ENCODE results near the gene ATP9B.
"Not testable (repeated sequence)": the region's sequence is repeated elsewhere in the genome, so short reads cannot be mapped to it uniquely, and the experiment has no call there.

Gene ATP9B

GRCh38 chr18:79136742-79137141, 67.5 kb downstream of the ATP9B start:
- DNase-seq: no peak

DNA sequence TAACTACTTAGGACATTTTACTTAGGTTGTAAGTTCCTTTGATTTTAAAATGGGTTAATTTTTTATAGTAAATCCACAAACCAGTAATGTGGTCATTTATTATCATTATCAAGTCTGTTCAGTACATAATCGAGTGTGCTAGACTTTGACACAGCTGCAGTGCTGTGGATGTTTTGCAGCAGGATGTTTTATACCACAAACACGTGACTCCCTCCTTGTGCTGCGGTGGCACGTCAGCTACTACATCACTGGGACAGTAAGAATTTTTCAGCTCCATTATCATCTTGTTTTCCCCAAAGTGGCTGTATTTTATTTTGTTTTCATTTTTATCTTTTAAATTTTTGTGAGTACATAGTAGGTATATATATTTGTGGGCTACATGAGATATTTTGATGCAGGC, 70.0 kb downstream of the ATP9B start:
- no peak for DNase-seq

DNA sequence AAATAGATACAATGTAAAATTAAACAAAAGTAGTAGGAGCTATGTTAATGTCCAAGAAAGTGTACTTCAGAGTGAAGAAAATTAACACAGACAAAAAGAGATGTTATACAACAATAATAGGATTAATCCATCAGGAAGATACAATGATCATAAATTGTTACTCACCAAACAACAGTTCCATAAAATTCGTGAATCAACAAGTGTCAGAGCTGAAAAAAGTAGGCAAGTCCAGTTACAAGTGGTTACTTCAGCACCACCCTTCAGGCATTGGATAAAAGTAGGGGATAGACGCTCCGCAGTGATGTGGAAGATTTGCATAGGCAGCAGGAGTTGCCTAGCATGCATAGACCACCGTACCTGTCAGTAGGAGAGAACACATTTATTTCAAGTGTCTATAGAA, 77.8 kb downstream of the ATP9B start:
- no peak for DNase-seq

DNA sequence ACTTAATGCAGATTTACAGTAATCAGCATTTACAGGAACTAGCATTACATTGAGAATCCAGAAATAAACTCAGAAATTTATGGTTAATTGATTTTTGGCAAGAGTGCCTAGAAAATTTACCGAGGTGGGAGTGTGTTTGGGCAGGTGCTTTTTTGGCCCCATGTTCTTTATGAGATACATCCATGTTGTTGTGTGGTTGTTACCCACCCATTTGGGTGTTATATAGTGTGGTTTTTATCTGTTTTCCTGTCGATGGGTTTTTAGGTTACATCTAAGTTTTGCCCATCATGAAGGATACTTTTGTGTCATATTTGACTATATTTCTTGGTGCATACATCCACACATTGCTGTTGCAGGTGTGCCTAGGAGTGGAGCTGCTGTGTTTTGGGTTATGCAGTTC, 82.0 kb downstream of the ATP9B start:
- DNase-seq: no peak

- DNase-seq: no peak
Measured at GRCh38 chr18:79156327-79156726, 87.1 kb downstream of the ATP9B start.

GRCh38 chr18:79164706-79165105, 95.5 kb downstream of the ATP9B start:
- DNase-seq: no peak

- DNase-seq: no peak
Measured at GRCh38 chr18:79166702-79167101, 97.5 kb downstream of the ATP9B start.

DNA sequence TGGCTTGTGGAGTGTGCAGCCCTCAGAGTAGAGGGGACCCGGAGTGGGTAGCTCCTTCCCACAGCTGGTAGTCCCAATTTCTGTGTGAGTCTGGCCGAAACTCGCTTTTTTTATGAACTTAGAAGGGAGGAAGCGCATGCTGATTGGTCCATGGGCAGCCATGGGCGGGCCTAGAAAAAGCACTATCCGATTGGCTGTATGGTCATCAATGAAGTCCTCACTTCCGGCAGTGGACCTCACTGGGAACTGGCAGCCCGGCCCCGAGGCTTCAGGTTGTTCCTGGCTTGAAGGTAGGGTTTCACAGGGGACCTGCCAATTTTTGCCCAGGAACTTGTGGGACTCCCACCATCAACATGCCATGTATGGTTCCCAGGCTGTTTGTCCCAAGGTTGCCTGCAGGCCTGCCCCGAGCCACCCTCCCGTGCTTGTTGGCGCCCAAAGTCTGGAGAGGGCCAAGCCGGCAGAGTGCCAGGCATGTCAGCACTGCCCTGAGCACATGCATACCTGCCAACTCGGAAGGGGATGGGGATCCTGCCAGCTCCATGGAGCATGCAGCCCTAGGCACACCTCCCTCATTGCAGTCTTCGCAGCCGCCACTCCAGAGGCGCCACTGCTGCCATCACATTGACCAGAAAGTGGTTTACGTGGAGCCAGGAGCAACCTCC, 98.5 kb downstream of the ATP9B start:
- no peak for DNase-seq

DNA sequence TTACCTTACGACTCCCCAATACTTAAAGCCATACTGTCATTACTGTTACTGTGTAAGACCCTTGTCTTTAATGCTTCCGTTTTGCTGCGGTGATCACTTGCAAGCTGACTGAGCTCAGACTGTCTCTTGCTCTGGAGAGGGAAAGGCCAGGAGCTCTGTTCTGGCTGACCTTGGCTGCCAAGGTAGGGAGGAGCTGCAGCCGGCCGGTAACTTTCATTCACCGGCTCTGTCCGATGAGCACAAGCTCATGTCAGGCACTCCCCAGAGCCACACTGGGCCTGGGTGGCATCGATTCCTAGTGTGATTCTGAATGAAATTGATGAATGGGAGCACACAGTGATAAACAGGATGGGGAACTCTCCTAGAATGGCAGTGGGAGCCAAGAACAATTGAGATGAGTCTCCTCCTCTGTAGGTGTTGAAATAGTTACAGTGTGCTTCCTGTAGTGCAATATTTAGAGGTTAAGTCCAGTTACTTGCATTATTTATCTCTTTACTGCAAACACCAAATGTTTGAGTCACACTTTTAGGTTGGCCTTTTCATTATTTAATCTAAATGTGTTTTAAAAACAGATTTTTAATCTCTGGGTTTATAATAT, 100.9 kb downstream of the ATP9B start:
- DNase-seq: no peak

- not testable (repeated sequence) for DNase-seq
Measured at GRCh38 chr18:79172331-79172730, 103.1 kb downstream of the ATP9B start.

DNA sequence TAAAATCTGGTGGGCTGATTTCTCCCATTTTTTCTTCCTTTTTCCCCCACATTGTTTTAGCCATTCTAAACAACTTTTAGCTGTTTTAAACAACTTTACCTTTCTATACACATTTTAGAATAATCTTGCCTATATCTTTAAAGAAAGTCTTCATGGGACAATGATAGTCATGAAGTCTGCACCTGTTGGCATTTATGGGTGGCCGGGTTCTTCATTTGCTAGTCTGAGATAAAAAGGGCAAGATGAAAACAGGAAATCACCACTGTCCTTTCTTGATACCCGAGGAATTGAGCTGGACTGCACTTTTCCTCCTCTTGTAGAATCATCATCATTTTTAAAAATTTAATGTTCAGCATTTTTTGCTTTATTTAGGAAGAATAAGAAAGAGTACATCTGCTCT, 104.5 kb downstream of the ATP9B start:
- no peak for DNase-seq

GRCh38 chr18:79178113-79178531, 108.9 kb downstream of the ATP9B start:
- no peak for DNase-seq

DNA sequence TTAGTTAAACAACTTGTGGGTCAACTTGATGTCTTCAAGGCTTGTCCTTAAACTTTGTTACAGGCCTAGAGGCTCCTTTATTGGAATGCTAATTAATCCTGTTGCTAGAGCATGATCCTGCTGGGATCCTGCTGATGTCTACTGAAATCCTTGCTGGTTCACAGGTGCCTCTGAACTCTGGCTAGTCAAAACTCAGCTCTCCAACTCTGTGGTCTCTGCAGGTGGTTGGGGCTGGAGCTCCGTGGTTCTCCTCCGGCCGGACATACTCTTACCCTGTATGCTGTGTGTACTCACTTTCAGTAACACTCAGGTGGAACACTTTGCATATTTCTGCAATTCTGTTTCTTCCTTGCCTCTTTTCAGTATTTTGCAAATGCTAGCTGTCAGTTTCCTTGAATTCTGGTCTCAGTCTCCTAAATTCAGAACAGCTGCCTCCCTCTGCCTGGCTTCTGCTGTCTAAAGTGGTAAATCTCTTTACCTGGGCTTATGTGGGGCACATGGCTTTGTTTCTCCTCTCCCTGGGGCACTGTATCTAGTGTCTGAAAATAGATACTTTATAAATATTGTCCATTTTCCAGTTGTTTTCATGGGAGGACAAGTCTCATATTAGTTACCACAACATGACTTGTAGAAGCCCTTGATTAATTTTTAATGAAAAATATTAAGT, 113.0 kb downstream of the ATP9B start:
- no peak for DNase-seq

DNA sequence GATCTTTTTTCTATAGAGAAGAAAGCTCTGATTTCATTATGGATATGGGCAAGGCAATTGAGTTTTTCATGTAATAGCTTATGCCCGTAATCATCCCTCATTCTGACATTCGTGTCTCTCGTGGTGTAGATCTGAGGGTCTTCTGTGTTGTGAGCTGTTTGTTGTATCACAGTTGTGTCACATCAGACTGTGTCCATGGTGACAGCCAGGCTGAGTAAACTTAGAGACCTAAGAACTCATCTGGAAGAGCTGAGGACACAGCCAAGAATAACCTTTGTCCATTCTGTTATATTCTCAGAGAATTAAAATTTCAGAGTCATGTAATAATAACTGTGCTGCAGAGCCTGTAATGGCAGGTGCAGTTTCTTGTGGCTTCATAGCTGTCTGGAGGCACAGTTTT, 116.5 kb downstream of the ATP9B start:
- DNase-seq: no peak

- no peak for DNase-seq
Measured at GRCh38 chr18:79186649-79187048, 117.5 kb downstream of the ATP9B start.

- DNase-seq: no peak
Measured at GRCh38 chr18:79187532-79188277, 118.5 kb downstream of the ATP9B start.

DNA sequence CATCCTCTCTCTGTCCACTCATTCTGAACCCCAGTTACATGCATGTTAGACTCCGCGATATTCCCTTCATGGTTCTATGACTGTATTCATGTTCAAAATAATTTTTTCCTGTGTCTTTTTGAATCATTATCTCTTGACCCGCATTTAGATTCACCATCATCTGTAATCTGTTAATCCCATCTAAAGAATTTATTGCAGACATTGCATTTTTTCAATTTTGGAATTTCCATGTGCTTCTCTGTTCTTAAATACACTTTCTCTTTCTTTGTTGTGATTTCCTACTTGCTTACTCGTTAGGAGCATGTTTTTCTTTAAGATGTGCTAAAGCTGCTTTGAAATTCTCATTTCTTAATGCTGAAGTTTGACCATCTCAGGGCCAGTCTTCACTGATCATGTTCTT, 122.2 kb downstream of the ATP9B start:
- DNase-seq: no peak

GRCh38 chr18:79191956-79192355, 122.8 kb downstream of the ATP9B start:
- DNase-seq: no peak

DNA sequence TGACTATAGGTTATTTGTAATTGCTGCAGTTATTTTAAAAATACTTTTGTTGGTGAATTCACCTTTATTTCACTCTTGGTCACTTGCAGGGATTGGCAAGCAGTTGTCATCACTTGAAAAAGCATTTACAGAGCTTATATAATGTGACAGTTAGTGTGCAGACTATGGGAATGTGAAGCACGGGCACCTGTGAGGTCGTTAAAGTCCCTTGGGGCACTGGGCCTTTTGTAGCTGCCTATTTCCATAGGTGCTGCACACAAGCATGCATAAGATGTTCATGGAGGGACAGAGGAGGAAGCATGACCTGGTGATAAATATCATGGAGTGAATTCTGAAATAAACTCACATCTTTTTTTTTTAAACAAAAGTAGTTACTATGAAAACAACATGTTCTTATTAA, 124.6 kb downstream of the ATP9B start:
- no peak for DNase-seq

DNA sequence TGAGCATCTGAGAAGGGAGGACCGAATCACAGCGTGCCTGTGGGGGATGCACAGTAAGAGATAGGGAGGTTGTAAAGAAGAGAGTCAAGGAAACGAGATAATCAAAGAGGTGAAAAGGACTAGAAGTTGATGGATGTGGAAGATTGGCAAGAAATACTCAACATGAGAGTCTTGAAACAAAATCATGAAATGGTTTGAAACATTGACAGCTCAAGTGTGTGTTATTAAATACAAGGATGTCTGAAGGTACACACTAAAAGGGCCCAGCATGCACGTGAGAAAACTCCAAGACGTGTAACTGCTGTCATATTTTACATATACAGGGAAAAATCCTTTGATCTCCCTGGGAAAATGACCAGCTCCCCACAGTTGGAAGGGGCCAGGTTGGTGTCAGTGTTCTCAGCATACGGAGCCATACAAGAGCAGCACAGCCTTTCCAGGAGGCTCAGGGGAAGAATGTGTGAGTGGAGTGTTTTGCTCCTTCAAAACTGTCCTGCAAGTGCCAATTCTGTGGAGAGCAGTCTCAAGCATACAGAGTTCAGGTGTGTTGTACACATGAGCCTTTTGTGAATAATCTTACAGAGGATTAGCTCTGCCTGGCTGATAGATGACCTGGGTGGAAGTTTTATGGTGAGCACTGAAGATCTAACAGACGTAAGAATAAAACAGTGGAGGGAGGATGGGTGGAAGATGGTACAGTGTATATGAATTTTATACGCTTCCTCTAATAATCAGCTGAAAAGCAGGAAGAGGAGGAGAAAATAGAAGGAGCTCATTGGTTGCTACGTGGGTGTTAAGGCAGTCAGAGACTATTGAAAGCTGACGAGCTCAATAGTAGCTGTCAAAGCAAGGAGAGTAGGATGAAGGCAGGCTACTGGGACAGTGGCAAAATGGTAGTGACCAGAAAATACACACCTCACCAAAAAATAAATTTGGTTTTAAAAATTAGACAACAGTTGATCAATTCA, 126.8 kb downstream of the ATP9B start:
- no peak for DNase-seq

GRCh38 chr18:79197531-79197930, 128.3 kb downstream of the ATP9B start:
- peak in 1 of 2 experiments; percentile 5 for DNase-seq

GRCh38 chr18:79199691-79200374, 130.6 kb downstream of the ATP9B start:
- DNase-seq: no peak
